GM21367 (cell line): Measurements from ENCODE around the gene SOCS2.

Experiments
- ATAC-seq: cut with Tn5 transposase; IDR thresholded peaks from one replicate; pipeline ENCODE4 v1.9.1; 2021; ENCODE audit not compliant: unreplicated experiment

SOCS2 gene

GRCh38 chr12:93567174-93567573 lies 5.3 kb upstream of the SOCS2 start:
- no peak for ATAC-seq

GRCh38 chr12:93568091-93568490 lies 4.4 kb upstream of the SOCS2 start:
- ATAC-seq, result no peak

GRCh38 chr12:93569301-93569655 lies 3.2 kb upstream of the SOCS2 start:
- ATAC-seq, result no peak

GRCh38 chr12:93569656-93570551 lies 2.6 kb upstream of the SOCS2 start:
- no peak for ATAC-seq

- peak; percentile 48 for ATAC-seq
Observed at GRCh38 chr12:93570552-93571364, 1.7 kb upstream of the SOCS2 start.

- no peak for ATAC-seq
Observed at GRCh38 chr12:93571365-93571924, 1.0 kb upstream of the SOCS2 start.

GRCh38 chr12:93572712-93573551 lies 457 bp downstream of the SOCS2 start:
- no peak for ATAC-seq

GRCh38 chr12:93573552-93574223 lies 1.2 kb downstream of the SOCS2 start:
- no peak for ATAC-seq

GRCh38 chr12:93577222-93577621 lies 4.7 kb downstream of the SOCS2 start:
- ATAC-seq, result no peak

- no peak for ATAC-seq
Observed at GRCh38 chr12:93578221-93578620, 5.7 kb downstream of the SOCS2 start.

- no peak for ATAC-seq
Observed at GRCh38 chr12:93580682-93581081, 8.2 kb downstream of the SOCS2 start.

GRCh38 chr12:93581370-93581769 lies 8.9 kb downstream of the SOCS2 start:
- ATAC-seq, result no peak

- ATAC-seq, result no peak
Observed at GRCh38 chr12:93582351-93582750, 9.9 kb downstream of the SOCS2 start.

GRCh38 chr12:93583627-93584392 lies 11.3 kb downstream of the SOCS2 start:
- no peak for ATAC-seq

GRCh38 chr12:93585247-93585646 lies 12.8 kb downstream of the SOCS2 start:
- ATAC-seq, result no peak

- no peak for ATAC-seq
Observed at GRCh38 chr12:93587611-93588010, 15.1 kb downstream of the SOCS2 start.

GRCh38 chr12:93589081-93589480 lies 16.6 kb downstream of the SOCS2 start:
- ATAC-seq, result no peak

- peak; percentile 76 for ATAC-seq
Observed at GRCh38 chr12:93591137-93591868, 18.8 kb downstream of the SOCS2 start.
